Subcutaneous adipose tissue (tissue), 4 donors: ENCODE results near the gene PNMT. TPM values are rescaled to one million over a fixed set of nuclear protein-coding genes. Genes with fewer than 3 reads are reported as not detected.

Experiments used
- total RNA-seq, 4 donors: library from RNA; depleted of rRNA; stranded (reverse); fragments of >200 nt; gene quantifications; one replicate each; pipeline ENCODE4 v1.1.0, GENCODE V29; 2016
- TF ChIP-seq, protein P1 (sequence below): fragments of 450-650 bp; IDR thresholded peaks from one replicate; pipeline ENCODE4 v1.5.1; 2016; ENCODE audit warnings: low read depth, mild to moderate bottlenecking, control low read depth, antibody characterized with exemption, moderate library complexity

Gene PNMT, protein sequence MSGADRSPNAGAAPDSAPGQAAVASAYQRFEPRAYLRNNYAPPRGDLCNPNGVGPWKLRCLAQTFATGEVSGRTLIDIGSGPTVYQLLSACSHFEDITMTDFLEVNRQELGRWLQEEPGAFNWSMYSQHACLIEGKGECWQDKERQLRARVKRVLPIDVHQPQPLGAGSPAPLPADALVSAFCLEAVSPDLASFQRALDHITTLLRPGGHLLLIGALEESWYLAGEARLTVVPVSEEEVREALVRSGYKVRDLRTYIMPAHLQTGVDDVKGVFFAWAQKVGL
- total RNA-seq: 1 to 10 TPM; 2.0 to 7.3 (median 4.2) TPM

DNA sequence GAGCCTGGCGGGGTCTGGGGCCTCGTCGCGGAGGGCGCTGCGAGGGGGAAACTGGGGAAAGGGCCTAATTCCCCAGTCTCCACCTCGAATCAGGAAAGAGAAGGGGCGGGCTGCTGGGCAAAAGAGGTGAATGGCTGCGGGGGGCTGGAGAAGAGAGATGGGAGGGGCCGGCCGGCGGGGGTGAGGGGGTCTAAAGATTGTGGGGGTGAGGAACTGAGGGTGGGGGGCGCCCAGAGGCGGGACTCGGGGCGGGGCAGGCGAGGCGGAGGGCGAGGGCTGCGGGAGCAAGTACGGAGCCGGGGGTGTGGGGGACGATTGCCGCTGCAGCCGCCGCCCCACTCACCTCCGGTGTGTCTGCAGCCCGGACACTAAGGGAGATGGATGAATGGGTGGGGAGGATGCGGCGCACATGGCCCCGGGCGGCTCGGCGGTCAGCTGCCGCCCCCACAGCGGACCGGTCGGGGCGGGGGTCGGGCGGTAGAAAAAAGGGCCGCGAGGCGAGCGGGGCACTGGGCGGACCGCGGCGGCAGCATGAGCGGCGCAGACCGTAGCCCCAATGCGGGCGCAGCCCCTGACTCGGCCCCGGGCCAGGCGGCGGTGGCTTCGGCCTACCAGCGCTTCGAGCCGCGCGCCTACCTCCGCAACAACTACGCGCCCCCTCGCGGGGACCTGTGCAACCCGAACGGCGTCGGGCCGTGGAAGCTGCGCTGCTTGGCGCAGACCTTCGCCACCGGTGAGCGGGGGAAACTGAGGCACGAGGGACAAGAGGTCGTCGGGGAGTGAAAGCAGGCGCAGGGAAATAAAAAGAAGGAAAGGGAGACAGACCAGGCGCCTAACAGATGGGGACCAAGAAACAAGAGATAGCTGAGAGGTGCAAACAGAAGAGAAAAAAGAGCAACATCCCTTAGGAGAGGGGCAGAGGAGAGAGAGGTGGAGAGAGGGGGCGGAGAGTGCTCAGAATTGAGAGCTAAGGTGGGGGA lies at the start of gene PNMT:
Gene PNMT (plus strand): TSS at position 509 of the 980 bp plus-strand sequence. CDS start 23 bp downstream, at position 532.
- TF ChIP-seq, protein P1, sequence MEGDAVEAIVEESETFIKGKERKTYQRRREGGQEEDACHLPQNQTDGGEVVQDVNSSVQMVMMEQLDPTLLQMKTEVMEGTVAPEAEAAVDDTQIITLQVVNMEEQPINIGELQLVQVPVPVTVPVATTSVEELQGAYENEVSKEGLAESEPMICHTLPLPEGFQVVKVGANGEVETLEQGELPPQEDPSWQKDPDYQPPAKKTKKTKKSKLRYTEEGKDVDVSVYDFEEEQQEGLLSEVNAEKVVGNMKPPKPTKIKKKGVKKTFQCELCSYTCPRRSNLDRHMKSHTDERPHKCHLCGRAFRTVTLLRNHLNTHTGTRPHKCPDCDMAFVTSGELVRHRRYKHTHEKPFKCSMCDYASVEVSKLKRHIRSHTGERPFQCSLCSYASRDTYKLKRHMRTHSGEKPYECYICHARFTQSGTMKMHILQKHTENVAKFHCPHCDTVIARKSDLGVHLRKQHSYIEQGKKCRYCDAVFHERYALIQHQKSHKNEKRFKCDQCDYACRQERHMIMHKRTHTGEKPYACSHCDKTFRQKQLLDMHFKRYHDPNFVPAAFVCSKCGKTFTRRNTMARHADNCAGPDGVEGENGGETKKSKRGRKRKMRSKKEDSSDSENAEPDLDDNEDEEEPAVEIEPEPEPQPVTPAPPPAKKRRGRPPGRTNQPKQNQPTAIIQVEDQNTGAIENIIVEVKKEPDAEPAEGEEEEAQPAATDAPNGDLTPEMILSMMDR: no peak

DNA sequence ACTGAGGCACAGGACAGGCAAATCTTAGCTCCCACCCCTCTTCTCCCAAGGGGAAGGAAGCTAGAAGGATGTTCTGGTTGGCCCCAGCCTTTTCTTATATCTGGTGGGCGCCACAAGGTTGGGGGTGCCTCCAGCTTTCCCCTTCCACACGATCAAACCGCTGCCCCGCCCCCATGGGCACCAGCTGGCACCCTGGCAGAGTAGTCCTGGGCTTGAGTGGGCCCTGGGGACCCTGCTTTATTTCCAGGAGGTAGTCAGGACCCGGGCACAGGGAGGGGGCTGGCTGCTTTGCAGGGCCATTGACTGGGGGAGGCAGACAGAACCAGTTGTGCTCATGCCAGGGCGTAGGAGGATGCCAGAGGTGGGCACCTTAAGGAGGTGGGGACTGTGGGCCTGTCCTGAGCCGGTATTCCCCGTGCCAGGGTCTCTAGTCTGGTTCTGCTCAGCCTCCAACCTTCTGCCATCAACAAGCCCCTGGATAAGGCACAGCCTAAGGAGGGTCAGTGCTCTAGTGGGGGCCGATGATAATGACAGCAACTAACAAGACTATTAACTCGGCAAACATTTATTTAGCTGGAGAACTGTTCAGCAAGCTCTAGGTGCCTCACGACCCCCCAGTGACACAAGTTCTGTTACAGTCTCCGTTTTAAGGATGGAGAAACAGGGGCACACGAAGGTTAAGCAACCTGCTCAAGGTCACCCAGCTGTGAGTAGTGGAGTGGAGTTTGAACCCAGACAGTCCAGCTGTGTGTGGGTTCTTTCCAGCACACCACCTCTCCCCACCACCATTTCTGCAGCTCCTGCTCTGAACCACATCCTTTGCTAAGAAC lies 49.1 kb upstream of the PNMT start:
- TF ChIP-seq, protein P1: no peak

DNA sequence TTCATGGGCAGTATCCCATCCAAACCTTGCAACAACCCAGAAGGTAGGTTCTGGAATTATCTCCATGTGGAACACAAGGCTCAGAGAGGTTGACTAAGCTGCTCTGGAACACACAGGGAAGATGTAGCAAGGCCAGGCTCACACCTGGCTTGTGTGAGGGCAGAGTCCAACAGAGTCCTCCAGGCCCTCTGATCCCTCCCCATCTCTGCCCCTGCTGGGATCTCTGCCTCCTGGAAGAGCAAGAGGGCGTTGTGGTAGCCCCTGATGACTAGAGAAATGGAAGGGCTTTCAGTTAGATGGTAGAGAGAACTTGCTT lies 48.5 kb upstream of the PNMT start:
- TF ChIP-seq, protein P1: no peak

DNA sequence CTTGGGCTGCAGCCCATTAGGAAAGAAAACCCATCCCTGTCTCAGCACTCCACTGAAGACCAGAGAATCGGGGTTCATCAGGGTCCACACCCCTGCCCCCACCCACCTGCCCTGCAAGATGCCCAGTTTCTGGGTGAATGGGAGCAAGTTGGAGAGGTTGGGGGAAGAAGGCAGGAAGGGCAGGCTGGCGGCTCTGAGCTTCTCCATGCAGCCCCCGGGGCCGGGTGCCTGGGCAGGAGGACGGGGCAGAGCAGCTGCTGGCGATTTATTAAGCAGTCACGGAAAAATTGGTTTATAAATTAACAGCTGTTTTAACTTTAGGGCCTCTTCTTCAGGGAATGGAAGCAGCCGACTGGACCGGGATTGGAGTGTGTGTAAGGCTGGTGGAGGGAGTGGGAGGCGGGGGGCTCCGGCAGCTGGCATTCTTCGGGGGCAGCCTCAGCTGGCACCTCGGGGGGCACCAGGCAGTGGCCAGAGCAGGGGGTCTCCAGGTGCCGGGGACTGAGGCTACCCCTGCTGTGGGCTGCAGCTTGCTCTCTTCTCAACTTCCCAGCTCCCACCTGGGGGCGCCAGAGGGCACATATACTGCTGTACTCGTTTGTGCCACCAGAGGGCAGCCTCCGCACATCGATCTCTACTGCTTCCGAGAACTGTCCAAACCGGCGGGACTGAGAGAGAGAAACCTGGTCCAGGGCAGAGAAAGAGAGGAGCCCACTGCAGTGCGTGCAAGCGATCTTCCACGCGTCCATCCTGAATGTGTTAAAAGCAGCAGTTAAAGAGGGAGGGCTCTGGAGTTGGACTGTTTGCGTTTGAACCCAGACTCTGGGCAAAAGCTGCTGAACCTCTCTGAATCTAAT lies 46.5 kb upstream of the PNMT start:
- TF ChIP-seq, protein P1: no peak

DNA sequence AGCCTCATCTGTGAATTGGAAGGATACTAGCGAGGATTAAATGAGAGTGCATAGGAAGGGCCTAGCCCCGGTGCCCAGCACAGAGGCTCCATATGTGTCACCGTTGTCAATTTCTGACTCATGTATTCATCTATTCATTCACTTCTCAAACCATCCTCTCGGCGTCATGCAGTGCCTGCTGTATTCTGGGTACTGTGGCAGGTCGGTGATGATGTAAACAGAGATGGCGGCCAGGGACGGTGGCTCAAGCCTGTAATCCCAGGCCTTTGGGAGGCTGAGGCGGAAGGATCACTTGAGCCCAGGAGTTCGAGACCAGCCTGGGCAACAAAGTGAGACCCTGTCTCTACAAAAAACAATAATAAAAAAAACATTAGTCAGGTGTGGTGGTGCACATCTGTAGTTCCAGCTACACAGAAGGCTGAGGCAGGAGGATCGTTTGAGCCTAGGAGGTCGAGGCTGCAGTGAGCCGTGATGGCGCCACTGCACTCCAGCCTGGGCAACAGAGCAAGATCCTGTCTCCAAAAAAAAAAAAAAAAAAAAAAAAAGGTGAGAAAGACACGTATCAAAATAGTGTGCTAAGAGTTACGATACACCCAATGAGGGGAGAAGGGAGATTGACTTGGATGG lies 45.8 kb upstream of the PNMT start:
- TF ChIP-seq, protein P1: no peak

DNA sequence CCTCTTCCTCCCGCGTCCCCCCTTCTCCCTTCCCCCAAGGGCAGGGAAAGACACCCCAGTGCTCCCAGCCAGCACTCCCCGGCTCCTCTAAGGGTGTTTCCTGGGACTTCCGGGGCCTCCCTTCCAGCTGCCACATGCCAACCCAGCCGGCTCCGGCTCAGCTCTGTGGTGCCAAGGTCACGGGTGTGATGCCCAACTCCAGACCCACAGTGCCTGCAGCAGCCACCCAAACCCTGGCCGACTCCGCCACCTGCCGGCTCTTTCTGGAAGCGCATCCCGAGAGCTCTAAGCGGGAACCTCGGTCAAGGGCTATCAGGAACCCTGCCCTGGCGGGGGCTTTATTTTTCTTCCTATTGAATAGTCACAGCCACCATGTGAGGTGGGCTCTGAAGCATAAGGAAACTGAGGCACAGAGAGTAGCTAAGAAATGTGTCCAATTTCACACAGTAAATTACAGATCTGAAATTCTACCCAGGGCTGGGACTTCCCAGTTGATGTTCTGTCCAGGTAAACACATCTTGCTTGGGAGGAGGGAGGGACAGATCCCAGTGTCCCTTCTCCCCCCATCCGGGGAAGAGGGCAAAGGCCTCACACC lies 44.8 kb upstream of the PNMT start:
- TF ChIP-seq, protein P1: no peak
